HL-60 (cell line): ENCODE measurements around the gene CLTB.

Source experiments
- CTCF ChIP-seq: IDR thresholded peaks from one replicate; pipeline ENCODE4 v1.5.1; 2011; ENCODE audit warnings: low read length, control low read depth, inconsistent platforms; ENCODE audit not compliant: insufficient read depth
- GABPA ChIP-seq: IDR thresholded peaks from 2 replicates; pipeline ENCODE4 v1.6.1; 2012; ENCODE audit warnings: low read depth
- POLR2AphosphoS5 ChIP-seq: IDR thresholded peaks from 2 replicates; pipeline ENCODE4 v1.6.1; 2012; ENCODE audit warnings: low read depth
- REST ChIP-seq: IDR thresholded peaks from 2 replicates; pipeline ENCODE4 v1.6.1; 2012; ENCODE audit warnings: low read depth; ENCODE audit not compliant: insufficient replicate concordance

- TF ChIP-seq POLR2AphosphoS5 (peak; percentile 85), REST (no peak), CTCF (no peak), GABPA (no peak)
These were observed 26.9 kb downstream of the CLTB start for GRCh38 chr5:176389135-176390123.
